RWPE2 (cell line): ENCODE data around the gene CNIH2.
A peak's percentile ranks its signal among the peaks of the same experiment; 100 is the strongest.

Experiments
- ATAC-seq: fragments of 200-7000 bp; cut with Tn5 transposase; 3 replicates; pipeline ENCODE4 v1.9.1; 2021; ENCODE audit warnings: low read depth
- DNase-seq: peaks from one replicate; pipeline ENCODE4 v3.0.0-alpha.2; 2020; ENCODE audit warnings: low spot score
- H3K27ac ChIP-seq: fragments of 450-650 bp; 2 replicates; pipeline ENCODE4 v1.5.1; 2017; ENCODE audit warnings: mild to moderate bottlenecking; ENCODE audit not compliant: poor library complexity, severe bottlenecking
- H3K27me3 ChIP-seq: fragments of 250-450 bp; sonication (Bioruptor Pico); 2 replicates; pipeline ENCODE4 v1.5.1; 2021; ENCODE audit warnings: mild to moderate bottlenecking, moderate library complexity; ENCODE audit not compliant: insufficient read depth, poor library complexity, severe bottlenecking
- H3K36me3 ChIP-seq: fragments of 250-450 bp; sonication (Bioruptor Pico); 2 replicates; pipeline ENCODE4 v1.5.1; 2020; ENCODE audit warnings: low read depth, mild to moderate bottlenecking, moderate library complexity
- H3K4me1 ChIP-seq: fragments of 250-450 bp; sonication (Bioruptor Pico); 2 replicates; pipeline ENCODE4 v1.5.1; 2021; ENCODE audit warnings: mild to moderate bottlenecking, moderate library complexity; ENCODE audit not compliant: insufficient read depth, poor library complexity, severe bottlenecking
- H3K4me3 ChIP-seq: fragments of 250-450 bp; sonication (Bioruptor Pico); 2 replicates; pipeline ENCODE4 v1.5.1; 2021; ENCODE audit warnings: mild to moderate bottlenecking, moderate library complexity; ENCODE audit not compliant: severe bottlenecking
- H3K9me3 ChIP-seq: fragments of 250-450 bp; sonication (Bioruptor Pico); 2 replicates; pipeline ENCODE4 v1.5.1; 2021; ENCODE audit warnings: mild to moderate bottlenecking, moderate library complexity; ENCODE audit not compliant: severe bottlenecking
- TF ChIP-seq, protein P1 (sequence below): fragments of 450-650 bp; IDR thresholded peaks from one replicate; pipeline ENCODE4 v1.5.1; 2017; ENCODE audit warnings: mild to moderate bottlenecking, moderate library complexity; ENCODE audit not compliant: poor library complexity, severe bottlenecking

The CNIH2 gene

DNA sequence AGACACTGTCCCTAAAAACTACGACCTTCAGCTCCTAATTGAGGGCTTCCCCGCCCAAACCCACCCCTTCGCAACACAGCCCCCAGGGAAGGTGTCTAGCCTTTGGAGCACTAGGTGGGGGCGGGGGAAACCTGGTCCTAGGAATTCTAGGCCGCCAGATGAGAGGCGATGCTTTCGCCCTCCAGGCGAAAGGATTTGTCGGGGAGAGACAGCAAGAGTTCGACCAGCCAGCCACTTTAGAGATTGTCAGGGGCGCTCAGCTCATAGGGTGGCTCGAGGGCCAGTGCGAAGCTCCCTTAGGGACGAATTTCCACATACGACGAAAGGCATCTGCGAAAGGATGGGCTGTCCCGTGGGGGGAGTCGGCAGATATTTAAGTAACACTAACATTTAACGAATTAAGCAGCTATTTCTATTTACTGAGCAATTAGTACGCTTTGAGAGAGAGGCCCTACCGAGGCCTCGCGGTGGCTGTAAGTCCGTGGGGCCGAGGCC lies 33.5 kb downstream of the CNIH2 start:
- no peak for ATAC-seq
- H3K4me3 ChIP-seq = peak overlapping the region; percentile 40
- peak overlapping the region; percentile 42 for H3K27ac ChIP-seq
- DNase-seq = no peak
- H3K9me3 ChIP-seq = no peaks in the 10 kb centered on the region
- no peaks in the 10 kb centered on the region for H3K36me3 ChIP-seq
- H3K4me1 ChIP-seq = no peaks in the 10 kb centered on the region
- TF ChIP-seq, protein P1, sequence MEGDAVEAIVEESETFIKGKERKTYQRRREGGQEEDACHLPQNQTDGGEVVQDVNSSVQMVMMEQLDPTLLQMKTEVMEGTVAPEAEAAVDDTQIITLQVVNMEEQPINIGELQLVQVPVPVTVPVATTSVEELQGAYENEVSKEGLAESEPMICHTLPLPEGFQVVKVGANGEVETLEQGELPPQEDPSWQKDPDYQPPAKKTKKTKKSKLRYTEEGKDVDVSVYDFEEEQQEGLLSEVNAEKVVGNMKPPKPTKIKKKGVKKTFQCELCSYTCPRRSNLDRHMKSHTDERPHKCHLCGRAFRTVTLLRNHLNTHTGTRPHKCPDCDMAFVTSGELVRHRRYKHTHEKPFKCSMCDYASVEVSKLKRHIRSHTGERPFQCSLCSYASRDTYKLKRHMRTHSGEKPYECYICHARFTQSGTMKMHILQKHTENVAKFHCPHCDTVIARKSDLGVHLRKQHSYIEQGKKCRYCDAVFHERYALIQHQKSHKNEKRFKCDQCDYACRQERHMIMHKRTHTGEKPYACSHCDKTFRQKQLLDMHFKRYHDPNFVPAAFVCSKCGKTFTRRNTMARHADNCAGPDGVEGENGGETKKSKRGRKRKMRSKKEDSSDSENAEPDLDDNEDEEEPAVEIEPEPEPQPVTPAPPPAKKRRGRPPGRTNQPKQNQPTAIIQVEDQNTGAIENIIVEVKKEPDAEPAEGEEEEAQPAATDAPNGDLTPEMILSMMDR = no peak
- H3K27me3 ChIP-seq = no peaks in the 10 kb centered on the region

GRCh38 chr11:66311965-66312548 lies 34.1 kb downstream of the CNIH2 start:
- Histone ChIP-seq H3K27me3 (no peaks in the 10 kb centered on the region), H3K4me3 (peak overlapping the region; percentile 40), H3K9me3 (no peaks in the 10 kb centered on the region), H3K27ac (peak overlapping the region; percentile 42), H3K4me1 (no peaks in the 10 kb centered on the region), H3K36me3 (no peaks in the 10 kb centered on the region)
- DNase-seq (peak; percentile 96), ATAC-seq (peak; percentile 79)
- TF ChIP-seq, protein P1 = peak; percentile 96

GRCh38 chr11:66312549-66313320 lies 34.8 kb downstream of the CNIH2 start:
- H3K4me1 ChIP-seq = no peaks in the 10 kb centered on the region
- TF ChIP-seq, protein P1 = no peak
- H3K4me3 ChIP-seq = peak overlapping the region; percentile 40
- ATAC-seq (peak; percentile 90), DNase-seq (peak; percentile 98)
- H3K27ac ChIP-seq = peak overlapping the region; percentile 42
- no peaks in the 10 kb centered on the region for H3K27me3 ChIP-seq
- H3K36me3 ChIP-seq = no peaks in the 10 kb centered on the region
- no peaks in the 10 kb centered on the region for H3K9me3 ChIP-seq

DNA sequence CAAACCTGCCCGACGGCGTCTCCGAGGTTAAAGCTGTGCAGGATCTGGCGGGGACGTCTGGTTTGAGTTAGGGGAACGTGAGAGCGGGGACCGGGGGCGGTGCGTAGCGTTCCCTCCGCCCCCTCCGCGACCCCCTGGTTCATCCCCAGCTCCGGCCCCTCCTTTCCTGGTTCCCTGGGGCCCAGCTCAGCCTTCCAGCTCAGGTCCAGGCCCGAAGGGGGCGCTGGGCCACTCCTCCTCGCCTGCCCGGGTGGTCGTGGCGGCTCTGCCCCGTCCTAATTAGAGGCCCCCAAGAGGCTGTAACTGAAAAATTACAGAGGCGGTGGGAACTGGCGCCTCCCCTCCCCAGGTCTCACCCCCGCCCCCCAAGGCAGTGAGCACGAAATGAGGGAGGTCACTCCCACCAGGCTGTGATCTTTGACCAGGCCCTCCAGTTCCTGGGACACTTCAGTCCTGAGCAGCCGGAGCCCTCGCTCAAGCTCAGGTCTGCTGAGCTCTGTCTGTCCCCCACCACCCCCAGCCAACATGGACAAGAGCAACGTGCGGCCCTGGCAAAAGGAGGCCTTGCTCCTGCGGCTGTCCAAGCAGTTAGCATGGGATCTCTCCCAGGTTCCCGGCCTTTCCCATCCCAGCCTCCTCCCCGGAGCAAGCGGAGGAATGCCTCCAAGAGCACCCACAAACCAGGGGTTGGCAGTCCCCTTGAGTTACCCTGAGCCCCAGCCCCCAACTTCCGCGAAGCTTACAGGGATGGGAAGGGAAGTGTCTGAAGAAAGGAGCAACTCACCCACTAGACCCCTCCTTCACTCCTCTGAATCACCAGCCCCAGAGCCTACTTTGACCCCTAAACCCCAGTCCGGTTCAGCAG lies 35.6 kb downstream of the CNIH2 start:
- ATAC-seq = no peak

More for the DNA sequence above, 35.6 kb downstream of the CNIH2 start:
- no peaks in the 10 kb centered on the region for H3K9me3 ChIP-seq
- no peaks in the 10 kb centered on the region for H3K36me3 ChIP-seq
- H3K4me3 ChIP-seq = peak overlapping the region; percentile 18
- H3K27me3 ChIP-seq = no peaks in the 10 kb centered on the region
- TF ChIP-seq, protein P1 = no peak
- H3K27ac ChIP-seq = peak overlapping the region; percentile 42
- peak; percentile 68 for DNase-seq
- peaks cover 6% of the 10 kb centered on the region for H3K4me1 ChIP-seq
